Prostate gland (tissue), 2 donors: ENCODE results near the gene ZBTB7B.

Experiments
- POLR2A ChIP-seq: fragments of 450-650 bp; IDR thresholded peaks from one replicate; pipeline ENCODE4 v1.6.1; 2016; ENCODE audit warnings: antibody characterized with exemption, mild to moderate bottlenecking
- POLR2AphosphoS5 ChIP-seq: sonication (generic); formaldehyde crosslinking; IDR thresholded peaks from one replicate; pipeline ENCODE4 v1.6.1; 2017; ENCODE audit warnings: antibody characterized with exemption
- TF ChIP-seq, protein P1 (sequence below), 4 experiments: fragments of 200-600 bp in 2 of 4; fragments of 450-650 bp in 2 of 4; sonication (generic) in 2 of 4; IDR thresholded peaks; 1 replicate in 3 of 4; 2 replicates in 1 of 4; pipeline ENCODE4 v1.5.1; 2016 to 2019; ENCODE audit warnings: antibody characterized with exemption in 4 of 4, mild to moderate bottlenecking in 2 of 4, moderate library complexity in 2 of 4

- TF ChIP-seq, protein P1, sequence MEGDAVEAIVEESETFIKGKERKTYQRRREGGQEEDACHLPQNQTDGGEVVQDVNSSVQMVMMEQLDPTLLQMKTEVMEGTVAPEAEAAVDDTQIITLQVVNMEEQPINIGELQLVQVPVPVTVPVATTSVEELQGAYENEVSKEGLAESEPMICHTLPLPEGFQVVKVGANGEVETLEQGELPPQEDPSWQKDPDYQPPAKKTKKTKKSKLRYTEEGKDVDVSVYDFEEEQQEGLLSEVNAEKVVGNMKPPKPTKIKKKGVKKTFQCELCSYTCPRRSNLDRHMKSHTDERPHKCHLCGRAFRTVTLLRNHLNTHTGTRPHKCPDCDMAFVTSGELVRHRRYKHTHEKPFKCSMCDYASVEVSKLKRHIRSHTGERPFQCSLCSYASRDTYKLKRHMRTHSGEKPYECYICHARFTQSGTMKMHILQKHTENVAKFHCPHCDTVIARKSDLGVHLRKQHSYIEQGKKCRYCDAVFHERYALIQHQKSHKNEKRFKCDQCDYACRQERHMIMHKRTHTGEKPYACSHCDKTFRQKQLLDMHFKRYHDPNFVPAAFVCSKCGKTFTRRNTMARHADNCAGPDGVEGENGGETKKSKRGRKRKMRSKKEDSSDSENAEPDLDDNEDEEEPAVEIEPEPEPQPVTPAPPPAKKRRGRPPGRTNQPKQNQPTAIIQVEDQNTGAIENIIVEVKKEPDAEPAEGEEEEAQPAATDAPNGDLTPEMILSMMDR (IDR thresholded peaks at IDR 0.05) = no peak
- TF ChIP-seq POLR2AphosphoS5 = no peak
- TF ChIP-seq POLR2A = no peak
These were observed 55.2 kb downstream of the ZBTB7B start for GRCh38 chr1:155057788-155058211.
